Skin epidermis (tissue), 12 donors: ENCODE data around the gene ZNF487.
"Not testable (repeated sequence)": the region's sequence is repeated elsewhere in the genome, so short reads cannot be mapped to it uniquely, and the experiment has no call there.

Experiments used
- H3K27ac ChIP-seq, 21 experiments: fragments of 200-600 bp; sonication (generic) in 11 of 21; one replicate each; pipeline ENCODE4 v1.5.0; 2020; ENCODE audit warnings: mild to moderate bottlenecking in 3 of 21, inconsistent platforms in 2 of 21, moderate library complexity in 2 of 21
- H3K4me3 ChIP-seq, 7 experiments: fragments of 200-600 bp; sonication (generic) in 2 of 7; one replicate each; pipeline ENCODE4 v1.5.0; 2020; ENCODE audit warnings: inconsistent platforms in 2 of 7, mild to moderate bottlenecking in 2 of 7, moderate library complexity in 1 of 7

Gene ZNF487

DNA sequence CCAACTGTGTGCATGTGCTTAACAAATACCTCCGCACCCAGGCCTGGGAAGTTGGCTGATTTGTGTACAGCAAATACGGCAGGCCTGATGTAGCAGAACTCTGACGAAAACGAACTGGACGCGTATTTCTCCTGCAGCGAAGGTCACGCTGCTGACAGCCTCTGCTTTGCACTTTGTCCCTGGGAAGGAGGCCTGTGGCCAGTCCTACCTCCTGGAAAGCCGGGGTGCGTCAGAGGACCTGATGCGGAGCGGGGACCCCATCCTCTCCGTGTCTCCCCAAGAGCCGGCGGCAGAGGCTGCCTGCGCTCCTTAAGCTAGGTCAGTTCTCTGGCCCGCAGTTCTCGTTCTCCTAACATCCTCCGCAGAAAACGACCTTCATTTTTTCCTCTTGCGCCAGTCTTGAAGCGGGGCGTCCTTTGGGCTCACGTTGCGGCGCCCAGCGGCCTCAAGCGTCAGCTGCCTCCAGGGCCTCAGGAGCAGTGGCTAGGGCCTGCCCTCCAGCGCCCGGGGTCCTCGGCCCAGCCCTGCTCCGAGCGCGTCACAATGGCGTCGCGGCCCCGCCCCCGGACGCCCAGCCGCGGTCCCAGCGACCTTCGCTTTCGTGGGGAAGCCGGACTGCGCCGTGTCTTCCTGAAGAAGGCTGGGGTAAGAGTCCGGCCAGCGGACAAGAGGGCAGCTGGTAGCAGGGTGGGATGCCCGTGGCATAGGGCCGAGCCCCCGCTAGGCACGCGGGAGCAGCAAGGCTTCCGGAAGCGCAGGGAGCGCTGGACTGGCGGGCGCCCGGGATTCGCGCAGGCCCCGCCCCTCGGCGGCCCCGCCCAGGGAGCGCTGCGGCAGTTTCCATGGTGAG is at the start of gene ZNF487:
ZNF487 (plus strand) TSS at position 821 of the 850 bp plus-strand sequence. CDS start 38,703 bp downstream, outside the sequence.
- Histone ChIP-seq H3K27ac (peak within 1 kb of the TSS; percentile 77 to 99 (median 98)), H3K4me3 (peak within 1 kb of the TSS; percentile 60 to 87 (median 70))

- H3K4me3 ChIP-seq, result no peak overlapping the region
- no peak overlapping the region for H3K27ac ChIP-seq
These were observed 49.3 kb upstream of the ZNF487 start for GRCh38 chr10:43387678-43388032.

DNA sequence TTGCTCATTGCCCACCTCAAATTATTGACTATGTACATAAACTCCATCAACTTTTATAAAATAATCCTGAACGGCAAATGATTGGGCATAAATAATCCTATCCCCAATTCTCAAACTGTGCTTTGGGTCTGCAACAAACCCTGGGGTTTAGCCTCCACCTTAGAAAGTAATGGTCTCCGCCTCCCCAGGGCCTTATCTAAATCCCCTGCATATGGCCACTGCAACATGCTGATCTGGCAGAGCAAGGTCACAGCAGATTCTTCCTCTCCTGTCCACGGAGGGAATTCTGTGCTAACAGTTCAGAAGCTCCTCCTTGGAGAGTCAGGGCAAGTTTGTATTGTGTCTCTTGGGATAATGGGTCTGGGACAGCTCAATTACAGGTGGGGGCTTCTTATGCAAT is 47.0 kb upstream of the ZNF487 start:
- H3K27ac ChIP-seq, result no peak overlapping the region
- H3K4me3 ChIP-seq, result no peak overlapping the region

- H3K4me3 ChIP-seq, result no peak overlapping the region
- H3K27ac ChIP-seq, result no peak overlapping the region
These were observed 46.6 kb upstream of the ZNF487 start for GRCh38 chr10:43390333-43390732.

- no peak overlapping the region for H3K4me3 ChIP-seq
- H3K27ac ChIP-seq, result peak overlapping the region in 1 of 21 experiments; percentile 33
These were observed 46.2 kb upstream of the ZNF487 start for GRCh38 chr10:43390759-43391158.

- Histone ChIP-seq H3K27ac (peak overlapping the region in 1 of 21 experiments; percentile 33), H3K4me3 (no peak overlapping the region)
These were observed 45.4 kb upstream of the ZNF487 start for GRCh38 chr10:43391496-43391895.

DNA sequence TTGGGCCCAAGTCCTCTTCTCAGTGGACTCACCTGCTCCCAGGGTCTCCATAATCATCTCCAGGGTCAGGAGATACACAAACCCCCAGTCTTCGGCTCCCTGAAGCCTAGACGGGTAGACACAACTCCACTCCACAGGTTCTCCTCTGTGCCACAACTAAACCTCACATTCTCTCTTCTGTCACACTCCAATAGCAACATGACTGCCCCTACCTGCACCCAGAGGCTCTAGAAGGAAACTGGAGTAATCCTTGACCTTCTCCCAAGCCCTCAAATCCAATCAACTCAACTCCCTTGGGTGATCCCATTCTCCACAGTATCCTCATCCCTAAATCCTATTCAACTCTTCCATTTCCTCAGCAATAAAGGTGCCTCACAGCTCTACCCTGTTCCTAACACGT is 44.2 kb upstream of the ZNF487 start:
- no peak overlapping the region for H3K4me3 ChIP-seq
- peak overlapping the region in 1 of 21 experiments; percentile 32 for H3K27ac ChIP-seq

GRCh38 chr10:43393186-43393585 is 43.7 kb upstream of the ZNF487 start:
- not testable (repeated sequence) for H3K27ac ChIP-seq

DNA sequence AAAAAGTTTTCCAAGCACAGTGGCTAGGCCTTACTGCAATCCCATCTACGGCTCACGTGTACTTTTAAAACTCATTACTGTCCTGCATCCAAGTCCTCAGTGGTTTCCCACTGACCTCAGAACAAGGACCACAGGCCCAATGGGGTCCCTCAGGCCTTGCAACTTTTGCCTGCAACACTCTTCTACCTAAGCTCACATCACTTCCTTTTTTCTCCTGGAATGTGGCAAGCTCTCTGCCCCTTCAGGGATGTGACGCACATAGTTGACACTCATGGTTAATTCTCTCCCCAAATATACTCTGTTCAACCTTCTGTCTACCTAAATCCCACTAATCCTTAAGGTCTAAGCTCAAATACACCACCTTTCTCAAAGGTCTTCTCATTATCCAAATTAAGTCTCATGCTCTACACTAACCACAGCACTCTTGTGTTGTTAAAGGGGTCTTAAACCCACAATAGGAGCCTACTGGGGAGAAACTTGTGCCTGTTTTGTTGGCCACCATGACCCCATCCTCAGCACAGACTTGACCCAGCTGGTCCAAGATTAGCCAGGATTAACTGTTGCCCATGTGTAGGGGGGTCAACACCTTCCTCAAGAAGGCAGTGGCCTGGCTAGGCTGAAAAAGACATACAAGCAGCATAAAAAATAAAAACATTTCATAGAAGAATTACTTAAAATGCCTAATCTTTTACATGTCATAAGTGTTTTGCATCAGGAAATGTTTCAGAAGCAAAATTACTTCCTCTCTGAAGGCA is 43.1 kb upstream of the ZNF487 start:
- no peak overlapping the region for H3K4me3 ChIP-seq
- peak overlapping the region in 2 of 21 experiments; percentile 7 to 21 for H3K27ac ChIP-seq

More at GRCh38 chr10:43393186-43393585, 43.7 kb upstream of the ZNF487 start:
- H3K4me3 ChIP-seq, result not testable (repeated sequence)

DNA sequence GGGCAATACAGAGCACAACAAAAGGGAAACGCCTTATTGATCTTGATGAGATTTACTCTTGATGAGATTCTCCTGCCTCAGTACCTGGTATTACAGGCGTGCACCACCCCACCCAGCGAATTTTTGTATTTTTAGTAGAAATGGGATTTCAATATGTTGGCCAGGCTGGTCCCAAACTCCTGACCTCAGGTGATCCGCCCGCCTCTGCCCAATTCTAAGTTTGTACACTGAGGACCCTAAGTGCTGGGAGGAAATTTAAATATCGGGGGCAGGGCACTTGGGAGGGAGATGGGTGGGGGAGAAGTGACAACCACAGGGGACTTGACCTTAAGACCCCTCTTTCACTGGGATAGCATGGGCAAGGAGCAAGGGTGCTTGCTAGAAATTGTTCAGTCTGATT is 42.0 kb upstream of the ZNF487 start:
- peak overlapping the region in 3 of 7 experiments; percentile 58 to 69 (median 67) for H3K4me3 ChIP-seq
- H3K27ac ChIP-seq, result peak overlapping the region in 10 of 21 experiments; percentile 29 to 99 (median 98)

- H3K27ac ChIP-seq, result peak overlapping the region in 20 of 21 experiments; percentile 95 to 99 (median 98)
- H3K4me3 ChIP-seq, result peak overlapping the region; percentile 48 to 81 (median 67)
These were observed 41.3 kb upstream of the ZNF487 start for GRCh38 chr10:43395571-43396060.

DNA sequence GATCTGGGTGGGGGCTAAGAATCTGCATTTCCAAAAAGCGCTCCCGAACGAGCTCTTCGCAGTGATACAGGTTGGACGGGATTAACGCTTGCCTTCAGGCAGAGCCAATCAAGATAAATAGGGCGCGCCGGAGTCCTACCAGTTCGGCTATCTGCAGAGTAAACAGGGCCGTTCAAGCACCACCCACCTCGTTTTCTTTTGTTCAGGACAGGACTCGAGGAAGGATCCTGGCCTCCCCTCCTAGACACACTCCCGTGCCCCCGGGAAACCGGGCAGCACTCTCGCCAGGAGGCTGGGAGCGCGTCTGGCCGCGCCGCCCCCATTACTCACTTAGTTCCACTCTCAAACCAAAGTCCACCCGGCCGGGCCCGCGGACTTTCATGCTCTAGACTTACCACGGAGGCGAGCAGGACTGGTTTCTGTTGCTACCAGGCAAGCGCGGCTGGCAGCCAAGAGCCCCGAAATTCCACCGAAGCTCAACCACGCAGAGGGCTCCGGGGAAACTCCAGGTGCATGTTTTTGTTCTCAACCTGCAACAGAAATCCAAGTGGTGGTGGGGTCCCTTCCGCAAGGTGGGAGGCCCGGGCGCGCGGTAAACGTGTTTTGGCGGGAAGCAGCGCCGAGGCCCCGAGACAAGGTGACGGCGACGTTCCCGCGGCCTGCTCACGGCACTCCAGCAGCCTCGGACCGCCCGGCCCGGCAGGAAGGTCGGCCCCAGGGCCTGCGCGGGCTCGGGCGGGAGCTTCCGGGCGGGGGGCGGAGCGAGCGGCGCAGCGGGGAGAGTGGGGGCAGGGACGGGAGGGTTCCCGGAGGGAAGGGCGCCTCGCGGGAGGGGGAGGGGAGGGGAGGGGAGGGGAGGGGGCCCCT is 40.6 kb upstream of the ZNF487 start:
- peak overlapping the region; percentile 95 to 99 (median 98) for H3K27ac ChIP-seq
- H3K4me3 ChIP-seq, result peak overlapping the region; percentile 48 to 81 (median 67)

GRCh38 chr10:43396928-43397624 is 39.8 kb upstream of the ZNF487 start:
- H3K4me3 ChIP-seq, result peak overlapping the region; percentile 48 to 81 (median 67)
- peak overlapping the region; percentile 95 to 99 (median 98) for H3K27ac ChIP-seq

DNA sequence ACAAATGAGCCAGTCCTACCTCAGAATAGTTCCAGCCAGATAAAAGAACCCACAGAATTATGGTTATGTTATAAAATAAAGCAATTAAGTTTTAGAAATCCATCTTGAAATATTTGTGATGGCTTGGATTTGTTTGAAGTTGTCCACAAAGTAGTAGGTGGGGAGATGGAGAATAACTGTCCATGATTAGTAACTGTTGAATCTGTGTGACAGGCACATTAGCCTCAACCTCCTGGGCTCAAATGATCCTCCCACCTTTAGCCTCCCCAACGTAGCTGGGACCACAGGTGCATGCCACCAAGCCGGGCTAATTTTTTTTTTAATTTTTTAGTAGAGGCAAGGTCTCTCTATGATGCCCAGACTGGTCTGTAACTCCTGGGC is 38.0 kb upstream of the ZNF487 start:
- Histone ChIP-seq H3K27ac (peak overlapping the region in 7 of 21 experiments; percentile 35 to 99 (median 98)), H3K4me3 (no peak overlapping the region)

GRCh38 chr10:43399320-43400310 is 37.3 kb upstream of the ZNF487 start:
- Histone ChIP-seq H3K27ac (peak overlapping the region in 4 of 21 experiments; percentile 52 to 99 (median 98)), H3K4me3 (no peak overlapping the region)

- Histone ChIP-seq H3K4me3 (no peak overlapping the region), H3K27ac (peak overlapping the region in 1 of 21 experiments; percentile 54)
These were observed 35.3 kb upstream of the ZNF487 start for GRCh38 chr10:43401627-43402026.

DNA sequence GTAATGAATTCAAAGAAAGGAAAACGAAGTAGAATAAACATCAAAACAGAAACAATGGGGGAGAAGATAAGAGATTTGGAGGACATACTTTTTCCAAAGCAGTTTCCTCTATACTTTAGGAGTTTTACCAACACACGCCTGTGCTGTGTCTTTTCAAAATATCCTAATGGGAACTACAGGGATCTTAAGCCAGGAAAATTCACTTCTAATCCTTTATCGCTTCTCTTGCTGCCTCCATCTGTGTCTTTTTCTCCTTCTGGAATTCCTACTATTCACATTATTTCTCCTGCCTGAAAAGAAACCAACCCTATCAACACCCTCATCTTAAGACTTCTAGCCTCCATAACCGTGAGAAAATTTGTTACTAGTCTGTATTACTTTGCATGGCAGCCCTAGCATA is 34.7 kb upstream of the ZNF487 start:
- peak overlapping the region in 2 of 21 experiments; percentile 9 to 62 for H3K27ac ChIP-seq
- no peak overlapping the region for H3K4me3 ChIP-seq
